Muscle layer of duodenum (tissue), 2 donors: ENCODE data around the gene DNAH10.

Source experiments
- H3K27ac ChIP-seq: one replicate; pipeline ENCODE4 v1.7.0; 2013; ENCODE audit warnings: mild to moderate bottlenecking, low read length
- H3K27me3 ChIP-seq: one replicate; pipeline ENCODE4 v1.7.0; 2013; ENCODE audit warnings: low read depth, mild to moderate bottlenecking, control low read depth, low read length
- H3K36me3 ChIP-seq, 2 donors: one replicate each; pipeline ENCODE4 v1.7.0; 2013; ENCODE audit warnings: low read length in 2 of 2, control low read depth in 1 of 2, mild to moderate bottlenecking in 1 of 2; ENCODE audit not compliant: insufficient read depth in 2 of 2, control insufficient read depth in 1 of 2
- H3K4me1 ChIP-seq, 2 donors: one replicate each; pipeline ENCODE4 v1.7.0; 2013; ENCODE audit warnings: low read length in 2 of 2, mild to moderate bottlenecking in 2 of 2, control low read depth in 1 of 2, moderate library complexity in 1 of 2; ENCODE audit not compliant: insufficient read depth in 2 of 2, control insufficient read depth in 1 of 2
- H3K4me3 ChIP-seq, 2 donors: one replicate each; pipeline ENCODE4 v1.7.0; 2013; ENCODE audit warnings: low read length in 2 of 2, low read depth in 1 of 2, mild to moderate bottlenecking in 1 of 2
- H3K9me3 ChIP-seq, 2 donors: one replicate each; pipeline ENCODE4 v1.7.0; 2013; ENCODE audit warnings: low read length in 2 of 2, control low read depth in 1 of 2, mild to moderate bottlenecking in 1 of 2; ENCODE audit not compliant: control insufficient read depth in 1 of 2
- donor health status: healthy.

DNAH10 gene

GRCh38 chr12:123860377-123860776 lies 98.3 kb downstream of the DNAH10 start:
- no peaks in the 10 kb centered on the region for H3K9me3 ChIP-seq
- no peaks in the 10 kb centered on the region for H3K4me1 ChIP-seq
- H3K36me3 ChIP-seq = no peaks in the 10 kb centered on the region
- H3K4me3 ChIP-seq = no peak overlapping the region
- no peak overlapping the region for H3K27ac ChIP-seq
- H3K27me3 ChIP-seq = no peaks in the 10 kb centered on the region

- Histone ChIP-seq H3K36me3 (no peaks in the 10 kb centered on the region), H3K27ac (no peak overlapping the region), H3K9me3 (no peaks in the 10 kb centered on the region), H3K4me1 (no peaks in the 10 kb centered on the region), H3K27me3 (no peaks in the 10 kb centered on the region), H3K4me3 (no peak overlapping the region)
These were observed 99.3 kb downstream of the DNAH10 start for GRCh38 chr12:123861392-123861791.

DNA sequence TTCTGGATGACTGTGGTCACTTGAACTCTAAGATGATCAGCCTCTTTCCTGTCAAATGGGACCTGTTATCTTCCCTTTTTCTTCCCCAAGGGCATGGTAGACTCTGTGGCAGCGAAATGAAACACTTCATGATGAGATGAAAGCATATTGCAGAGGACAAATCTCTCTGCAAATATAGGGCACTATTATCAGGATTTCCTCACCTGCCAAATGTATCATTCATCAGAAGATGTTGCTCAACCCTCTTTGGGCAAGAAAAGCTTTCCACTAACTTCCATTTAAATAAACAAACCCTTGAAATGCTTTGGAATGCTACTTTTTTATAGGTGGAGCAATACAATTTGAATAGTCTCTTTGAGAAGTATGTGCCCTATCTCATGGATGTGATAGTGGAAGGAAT lies 105.0 kb downstream of the DNAH10 start:
- Histone ChIP-seq H3K9me3 (no peaks in the 10 kb centered on the region), H3K4me3 (no peak overlapping the region), H3K27ac (no peak overlapping the region), H3K27me3 (no peaks in the 10 kb centered on the region), H3K4me1 (no peaks in the 10 kb centered on the region), H3K36me3 (no peaks in the 10 kb centered on the region)

- no peaks in the 10 kb centered on the region for H3K9me3 ChIP-seq
- H3K36me3 ChIP-seq = no peaks in the 10 kb centered on the region
- H3K27ac ChIP-seq = no peak overlapping the region
- H3K4me3 ChIP-seq = no peak overlapping the region
- no peaks in the 10 kb centered on the region for H3K27me3 ChIP-seq
- no peaks in the 10 kb centered on the region for H3K4me1 ChIP-seq
These were observed 106.7 kb downstream of the DNAH10 start for GRCh38 chr12:123868791-123869190.

DNA sequence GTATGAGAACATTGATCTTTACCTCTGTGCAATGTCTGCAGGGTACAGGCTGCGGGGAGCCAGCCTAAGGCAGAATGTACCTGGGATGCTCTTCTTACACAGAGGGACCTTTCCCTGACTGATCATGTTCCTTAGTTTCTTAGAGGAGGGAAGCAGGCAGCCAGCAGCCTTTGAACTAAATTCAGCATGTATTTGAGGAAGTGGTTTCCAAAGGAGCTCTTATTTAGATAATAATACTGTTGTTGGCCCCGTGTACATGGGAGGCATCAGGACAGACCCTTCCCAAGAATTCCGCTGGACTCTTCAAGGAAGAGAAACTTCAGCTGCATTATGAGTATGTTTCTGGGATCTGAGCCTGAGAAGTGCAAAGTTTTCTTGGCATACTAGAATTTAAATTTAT lies 111.7 kb downstream of the DNAH10 start:
- no peaks in the 10 kb centered on the region for H3K27me3 ChIP-seq

GRCh38 chr12:123877968-123878367 lies 115.9 kb downstream of the DNAH10 start:
- H3K4me3 ChIP-seq = no peak overlapping the region
- H3K4me1 ChIP-seq = no peaks in the 10 kb centered on the region
- H3K9me3 ChIP-seq = no peaks in the 10 kb centered on the region
- H3K27ac ChIP-seq = no peak overlapping the region
- no peaks in the 10 kb centered on the region for H3K36me3 ChIP-seq
- H3K27me3 ChIP-seq = no peaks in the 10 kb centered on the region

More for the DNA sequence above, 111.7 kb downstream of the DNAH10 start:
- H3K9me3 ChIP-seq = no peaks in the 10 kb centered on the region
- H3K27ac ChIP-seq = no peak overlapping the region
- H3K4me3 ChIP-seq = no peak overlapping the region
- no peaks in the 10 kb centered on the region for H3K36me3 ChIP-seq
- no peaks in the 10 kb centered on the region for H3K4me1 ChIP-seq

DNA sequence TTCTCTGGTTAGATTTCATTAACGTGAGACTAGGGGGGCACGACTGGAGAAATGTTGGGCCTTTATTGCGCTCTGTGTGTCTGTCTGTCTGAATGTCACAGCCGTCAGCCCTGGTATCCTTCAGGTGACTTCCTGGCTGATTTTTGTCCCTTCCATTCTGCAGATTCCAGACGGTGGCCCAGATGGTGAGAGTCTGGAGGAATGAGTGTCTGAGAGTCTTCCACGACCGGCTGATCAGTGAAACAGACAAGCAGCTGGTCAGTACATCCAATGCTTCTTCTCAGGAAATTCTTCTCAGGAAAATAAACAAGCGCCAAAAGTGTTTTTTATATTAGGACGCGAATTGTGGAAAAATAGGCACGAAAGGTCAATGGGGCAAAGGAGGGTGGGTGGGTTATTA lies 117.0 kb downstream of the DNAH10 start:
- Histone ChIP-seq H3K36me3 (no peaks in the 10 kb centered on the region), H3K27me3 (no peaks in the 10 kb centered on the region), H3K27ac (no peak overlapping the region), H3K9me3 (no peaks in the 10 kb centered on the region), H3K4me3 (no peak overlapping the region), H3K4me1 (no peaks in the 10 kb centered on the region)

DNA sequence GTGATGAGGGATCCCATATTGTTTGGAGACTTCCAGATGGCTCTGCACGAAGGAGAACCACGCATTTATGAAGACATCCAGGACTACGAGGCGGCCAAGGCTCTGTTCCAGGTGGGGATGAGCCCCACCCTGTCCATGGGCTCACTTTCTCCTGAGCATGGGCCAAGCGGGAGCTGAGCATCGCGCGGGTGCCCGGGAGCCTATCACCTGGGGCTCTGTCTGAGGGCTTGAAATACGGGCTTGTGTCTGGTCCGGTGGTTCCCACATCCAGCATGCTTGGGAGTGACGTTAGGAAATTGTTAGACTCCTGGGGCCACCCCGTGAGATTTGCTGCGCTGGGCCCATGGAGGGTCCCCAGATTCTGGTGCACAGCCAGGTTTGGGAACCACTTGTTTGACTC lies 117.6 kb downstream of the DNAH10 start:
- no peaks in the 10 kb centered on the region for H3K36me3 ChIP-seq
- no peak overlapping the region for H3K4me3 ChIP-seq
- peaks cover 0 to 2% of the 10 kb centered on the region in 2 donors for H3K9me3 ChIP-seq
- H3K27ac ChIP-seq = no peak overlapping the region
- no peaks in the 10 kb centered on the region for H3K27me3 ChIP-seq
- H3K4me1 ChIP-seq = no peaks in the 10 kb centered on the region

DNA sequence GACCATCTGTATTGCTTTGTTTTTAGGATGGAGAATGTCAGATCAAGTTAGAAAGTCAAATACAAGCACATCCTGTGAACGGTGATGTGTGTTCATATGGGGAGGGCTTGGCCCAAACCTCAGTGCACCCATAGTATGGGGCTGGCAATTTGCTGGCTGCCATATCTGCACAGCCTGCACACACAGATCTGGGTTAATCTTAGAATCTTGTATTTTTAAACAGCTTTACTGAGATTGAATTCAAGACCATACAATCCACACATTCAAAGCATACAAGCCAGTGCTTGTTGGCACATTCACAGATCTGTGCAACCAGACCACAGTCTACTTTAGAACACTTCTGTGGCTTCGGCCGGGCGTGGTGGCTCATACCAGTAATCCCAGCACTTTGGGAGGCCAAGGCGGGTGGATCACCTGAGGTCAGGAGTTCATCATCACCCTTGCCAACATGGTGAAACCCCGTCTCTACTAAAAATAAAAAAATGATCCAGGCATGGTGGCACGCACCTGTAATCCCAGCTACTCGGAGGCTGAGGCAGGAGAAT lies 120.1 kb downstream of the DNAH10 start:
- Histone ChIP-seq H3K36me3 (no peaks in the 10 kb centered on the region), H3K27me3 (no peaks in the 10 kb centered on the region), H3K9me3 (peaks cover 0 to 2% of the 10 kb centered on the region in 2 donors), H3K4me3 (no peak overlapping the region), H3K27ac (no peak overlapping the region), H3K4me1 (no peaks in the 10 kb centered on the region)

GRCh38 chr12:123886258-123886657 lies 124.2 kb downstream of the DNAH10 start:
- Histone ChIP-seq H3K4me3 (no peak overlapping the region), H3K27ac (no peak overlapping the region), H3K9me3 (peaks cover 0 to 2% of the 10 kb centered on the region in 2 donors), H3K36me3 (no peaks in the 10 kb centered on the region), H3K4me1 (no peaks in the 10 kb centered on the region), H3K27me3 (no peaks in the 10 kb centered on the region)

GRCh38 chr12:123886931-123887582 lies 125.0 kb downstream of the DNAH10 start:
- Histone ChIP-seq H3K27me3 (no peaks in the 10 kb centered on the region), H3K36me3 (no peaks in the 10 kb centered on the region), H3K9me3 (peaks cover 0 to 2% of the 10 kb centered on the region in 2 donors), H3K4me3 (no peak overlapping the region), H3K27ac (no peak overlapping the region), H3K4me1 (no peaks in the 10 kb centered on the region)

- Histone ChIP-seq H3K36me3 (no peaks in the 10 kb centered on the region), H3K4me1 (no peaks in the 10 kb centered on the region), H3K27me3 (no peaks in the 10 kb centered on the region), H3K27ac (no peak overlapping the region), H3K4me3 (no peak overlapping the region), H3K9me3 (peaks cover 0 to 2% of the 10 kb centered on the region in 2 donors)
These were observed 126.9 kb downstream of the DNAH10 start for GRCh38 chr12:123888989-123889388.
